HG02678 (cell line): Measurements from ENCODE around the gene C16orf82.
"Not testable (repeated sequence)": the region's sequence is repeated elsewhere in the genome, so short reads cannot be mapped to it uniquely, and the experiment has no call there.

Source experiments
- ATAC-seq: cut with Tn5 transposase; IDR thresholded peaks from one replicate; pipeline ENCODE4 v1.9.1; 2021; ENCODE audit warnings: mild to moderate bottlenecking, moderate library complexity; ENCODE audit not compliant: unreplicated experiment

The C16orf82 gene

GRCh38 chr16:27086031-27086430, 19.3 kb downstream of the C16orf82 start:
- not testable (repeated sequence) for ATAC-seq

- no peak for ATAC-seq
These were observed 21.5 kb downstream of the C16orf82 start for GRCh38 chr16:27088216-27088615.

- ATAC-seq, result no peak
These were observed 29.6 kb downstream of the C16orf82 start for GRCh38 chr16:27096375-27096774.

GRCh38 chr16:27097800-27098230, 31.1 kb downstream of the C16orf82 start:
- ATAC-seq, result no peak

GRCh38 chr16:27098366-27099049, 31.8 kb downstream of the C16orf82 start:
- no peak for ATAC-seq

- ATAC-seq, result no peak
These were observed 36.2 kb downstream of the C16orf82 start for GRCh38 chr16:27102701-27103575.

GRCh38 chr16:27103954-27104353, 37.2 kb downstream of the C16orf82 start:
- ATAC-seq, result no peak

- ATAC-seq, result no peak
These were observed 39.6 kb downstream of the C16orf82 start for GRCh38 chr16:27106305-27106704.

GRCh38 chr16:27107185-27107592, 40.5 kb downstream of the C16orf82 start:
- ATAC-seq, result no peak

GRCh38 chr16:27108051-27108770, 41.5 kb downstream of the C16orf82 start:
- ATAC-seq, result no peak

- no peak for ATAC-seq
These were observed 42.3 kb downstream of the C16orf82 start for GRCh38 chr16:27108826-27109665.

- peak; percentile 56 for ATAC-seq
These were observed 43.2 kb downstream of the C16orf82 start for GRCh38 chr16:27109666-27110523.

GRCh38 chr16:27110524-27110896, 43.8 kb downstream of the C16orf82 start:
- ATAC-seq, result no peak

- ATAC-seq, result no peak
These were observed 44.8 kb downstream of the C16orf82 start for GRCh38 chr16:27111486-27111885.

- ATAC-seq, result no peak
These were observed 45.5 kb downstream of the C16orf82 start for GRCh38 chr16:27112093-27112811.

- peak; percentile 66 for ATAC-seq
These were observed 46.7 kb downstream of the C16orf82 start for GRCh38 chr16:27113341-27113841.

GRCh38 chr16:27114006-27114405, 47.3 kb downstream of the C16orf82 start:
- no peak for ATAC-seq

GRCh38 chr16:27118526-27118925, 51.8 kb downstream of the C16orf82 start:
- no peak for ATAC-seq
